ACC112 (cell line): ENCODE measurements around the gene NRG2.

Source experiments
- H2AFZ ChIP-seq: fragments of 200-600 bp; sonication (generic); one replicate; pipeline ENCODE4 v1.6.0; 2017; ENCODE audit warnings: antibody characterized with exemption, low read length; ENCODE audit not compliant: unreplicated experiment
- H3K27ac ChIP-seq: fragments of 200-600 bp; sonication (generic); 2 replicates; pipeline ENCODE4 v1.5.1; 2014; ENCODE audit warnings: low read depth, mild to moderate bottlenecking, antibody characterized with exemption, low read length, moderate library complexity
- H3K27me3 ChIP-seq: fragments of 200-600 bp; sonication (generic); 2 replicates; pipeline ENCODE4 v1.6.1; 2014; ENCODE audit warnings: mild to moderate bottlenecking, antibody characterized with exemption, low read length, moderate library complexity, mixed read lengths; ENCODE audit not compliant: insufficient read depth
- H3K36me3 ChIP-seq: fragments of 200-600 bp; sonication (generic); 2 replicates; pipeline ENCODE4 v1.6.1; 2016; ENCODE audit warnings: mild to moderate bottlenecking, antibody characterized with exemption, low read length, moderate library complexity, mixed read lengths; ENCODE audit not compliant: insufficient read depth
- H3K4me1 ChIP-seq: fragments of 200-600 bp; sonication (generic); one replicate; pipeline ENCODE4 v1.6.1; 2016; ENCODE audit warnings: low read length, mixed read lengths; ENCODE audit not compliant: insufficient read depth, unreplicated experiment, control insufficient read depth
- H3K4me3 ChIP-seq: fragments of 200-600 bp; sonication (generic); 2 replicates; pipeline ENCODE4 v1.5.1; 2014; ENCODE audit warnings: mild to moderate bottlenecking, low read depth, low read length
- H3K79me2 ChIP-seq: fragments of 200-600 bp; sonication (generic); one replicate; pipeline ENCODE4 v1.6.0; 2016; ENCODE audit warnings: low read length; ENCODE audit not compliant: control insufficient read depth, unreplicated experiment, insufficient read depth

The NRG2 gene

GRCh38 chr5:140041492-140042392 lies 1.4 kb downstream of the NRG2 start:
- Histone ChIP-seq H3K79me2 (no peaks in the 10 kb centered on the region), H3K4me1 (peaks cover 26% of the 10 kb centered on the region), H3K27ac (no peak overlapping the region), H3K27me3 (no peaks in the 10 kb centered on the region), H2AFZ (peak overlapping the region; percentile 44), H3K4me3 (peak overlapping the region; percentile 84), H3K36me3 (no peaks in the 10 kb centered on the region)

DNA sequence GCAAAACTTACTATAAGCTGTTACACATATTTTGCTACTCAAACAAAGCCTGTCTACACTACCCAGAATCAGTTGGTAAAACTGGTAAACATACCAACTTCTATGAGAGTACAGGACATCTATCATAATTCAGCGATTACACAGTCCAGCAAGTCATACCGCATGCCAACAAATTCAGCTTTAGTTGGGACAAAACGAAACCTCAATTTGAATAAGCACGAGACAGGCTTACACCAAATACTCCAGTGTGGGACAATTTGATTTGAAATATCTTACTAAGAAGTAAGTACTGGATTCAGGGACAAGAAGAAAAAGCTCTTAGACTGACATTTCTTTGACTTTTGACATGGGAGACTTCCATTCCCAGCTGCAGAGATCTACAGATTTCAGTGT lies 2.0 kb downstream of the NRG2 start:
- H3K4me1 ChIP-seq: peaks cover 26% of the 10 kb centered on the region
- H3K79me2 ChIP-seq: no peaks in the 10 kb centered on the region
- no peaks in the 10 kb centered on the region for H3K36me3 ChIP-seq
- no peaks in the 10 kb centered on the region for H3K27me3 ChIP-seq
- H3K27ac ChIP-seq: peak overlapping the region; percentile 8; the same call in 1 of the 2 replicates
- H3K4me3 ChIP-seq: peak overlapping the region; percentile 84; the same call in 1 of the 2 replicates
- peak overlapping the region; percentile 61 for H2AFZ ChIP-seq

GRCh38 chr5:140040358-140040757 lies 2.7 kb downstream of the NRG2 start:
- no peak overlapping the region for H2AFZ ChIP-seq

DNA sequence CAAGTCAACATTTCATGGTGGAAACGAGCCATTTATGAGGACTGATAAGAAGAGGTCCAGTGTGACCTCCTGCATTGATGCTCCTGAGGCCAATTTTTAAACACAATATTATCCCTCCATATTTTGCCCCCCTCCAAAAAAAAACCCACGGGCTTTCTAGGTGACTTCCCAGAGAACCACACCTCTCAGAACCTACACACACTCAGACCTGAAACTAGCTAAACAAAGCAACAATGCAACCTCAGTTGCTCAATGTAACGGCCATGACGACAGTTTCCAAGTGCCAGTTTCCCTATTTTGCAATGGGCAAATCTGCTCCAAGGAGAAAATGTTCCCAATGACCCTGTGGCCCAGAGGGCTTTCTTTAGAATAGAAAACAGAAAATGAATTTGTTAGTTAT lies 3.5 kb downstream of the NRG2 start:
- H3K79me2 ChIP-seq: no peaks in the 10 kb centered on the region
- no peaks in the 10 kb centered on the region for H3K27me3 ChIP-seq
- peak overlapping the region; percentile 99 for H2AFZ ChIP-seq
- peak overlapping the region; percentile 49; the same call in 1 of the 2 replicates for H3K27ac ChIP-seq
- peaks cover 26% of the 10 kb centered on the region for H3K4me1 ChIP-seq
- peak overlapping the region; percentile 75 for H3K4me3 ChIP-seq
- H3K36me3 ChIP-seq: no peaks in the 10 kb centered on the region

More at GRCh38 chr5:140040358-140040757, 2.7 kb downstream of the NRG2 start:
- Histone ChIP-seq H3K4me1 (peaks cover 26% of the 10 kb centered on the region), H3K79me2 (no peaks in the 10 kb centered on the region), H3K27ac (no peak overlapping the region), H3K4me3 (no peak overlapping the region), H3K36me3 (no peaks in the 10 kb centered on the region), H3K27me3 (no peaks in the 10 kb centered on the region)

- H2AFZ ChIP-seq: peak overlapping the region; percentile 99
- no peaks in the 10 kb centered on the region for H3K27me3 ChIP-seq
- H3K79me2 ChIP-seq: no peaks in the 10 kb centered on the region
- H3K4me1 ChIP-seq: peaks cover 26% of the 10 kb centered on the region
- H3K4me3 ChIP-seq: peak overlapping the region; percentile 75
- peak overlapping the region; percentile 49 for H3K27ac ChIP-seq
- H3K36me3 ChIP-seq: no peaks in the 10 kb centered on the region
Measured at GRCh38 chr5:140038373-140038957, 4.6 kb downstream of the NRG2 start.

DNA sequence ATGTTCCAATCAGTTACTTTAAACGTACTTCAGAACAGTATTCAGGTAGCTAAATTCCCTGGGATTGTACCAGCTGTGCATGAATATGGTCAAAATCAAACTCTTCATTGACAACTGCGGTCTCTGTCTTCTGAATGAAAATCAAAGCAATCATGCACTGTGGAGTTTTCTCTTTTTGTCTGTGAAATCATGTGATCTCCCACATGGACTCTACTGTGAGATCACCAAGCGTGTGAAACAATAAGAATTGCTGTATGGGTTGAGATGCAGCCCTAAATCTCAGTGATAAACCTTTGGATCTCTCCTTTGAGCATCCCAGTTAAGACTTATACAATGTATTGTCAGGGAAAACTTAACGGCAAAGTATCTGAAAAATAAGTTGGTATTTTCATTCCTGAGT lies 6.1 kb downstream of the NRG2 start:
- Histone ChIP-seq H3K4me1 (peaks cover 26% of the 10 kb centered on the region), H3K4me3 (no peak overlapping the region), H3K27ac (no peak overlapping the region), H2AFZ (no peak overlapping the region), H3K27me3 (no peaks in the 10 kb centered on the region), H3K79me2 (no peaks in the 10 kb centered on the region), H3K36me3 (no peaks in the 10 kb centered on the region)

DNA sequence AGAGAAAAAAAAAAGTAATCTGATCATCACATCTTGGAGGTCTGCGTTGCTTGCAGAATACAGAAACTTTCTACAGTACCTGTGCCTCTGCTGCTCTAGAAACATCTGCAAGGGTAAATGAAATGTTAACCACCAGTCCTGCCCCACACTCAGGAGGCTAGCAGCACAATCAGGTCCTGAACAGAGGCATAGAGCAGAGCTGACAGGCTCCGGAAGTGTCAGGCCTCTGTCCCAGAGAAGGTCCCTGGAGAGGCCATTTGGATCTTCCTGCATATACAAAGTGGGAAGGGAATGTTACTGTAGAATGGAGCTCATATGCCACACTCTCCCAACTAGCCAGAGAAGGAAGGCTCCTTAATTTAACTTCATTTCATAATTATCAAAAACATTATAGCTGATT lies 7.2 kb downstream of the NRG2 start:
- Histone ChIP-seq H3K4me3 (no peak overlapping the region), H3K36me3 (no peaks in the 10 kb centered on the region), H3K4me1 (peaks cover 24% of the 10 kb centered on the region), H3K27me3 (no peaks in the 10 kb centered on the region), H3K27ac (no peak overlapping the region), H3K79me2 (no peaks in the 10 kb centered on the region), H2AFZ (no peak overlapping the region)

GRCh38 chr5:140033037-140033760 lies 9.9 kb downstream of the NRG2 start:
- H3K36me3 ChIP-seq: no peaks in the 10 kb centered on the region
- H3K79me2 ChIP-seq: no peaks in the 10 kb centered on the region
- H3K27me3 ChIP-seq: 0 out of 2 replicates have a peak, but pooled peaks cover 6% of the 10 kb centered on the region
- H2AFZ ChIP-seq: no peak overlapping the region
- H3K27ac ChIP-seq: no peak overlapping the region
- H3K4me3 ChIP-seq: no peak overlapping the region
- peaks cover 2% of the 10 kb centered on the region for H3K4me1 ChIP-seq

DNA sequence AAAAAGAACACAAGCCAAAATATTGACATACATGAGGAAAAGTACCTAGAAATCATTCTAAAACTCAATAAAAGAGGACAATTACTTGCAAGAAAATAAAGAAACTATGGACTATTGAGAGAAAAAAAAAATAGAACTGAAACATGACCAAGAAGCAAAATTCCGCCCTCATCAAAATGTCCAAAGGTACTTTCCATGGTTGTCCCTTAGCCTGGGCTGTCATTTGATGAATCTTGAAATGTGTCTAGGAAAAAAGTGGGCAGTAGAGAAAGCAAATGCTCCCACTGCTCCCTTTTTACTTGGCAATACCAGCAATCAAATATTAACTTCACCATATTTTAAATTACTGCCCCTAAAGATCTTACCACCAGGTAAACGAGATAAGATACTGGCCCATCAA lies 10.8 kb downstream of the NRG2 start:
- no peaks in the 10 kb centered on the region for H3K36me3 ChIP-seq
- no peak overlapping the region for H2AFZ ChIP-seq
- no peaks in the 10 kb centered on the region for H3K4me1 ChIP-seq
- H3K27ac ChIP-seq: no peak overlapping the region
- 0 out of 2 replicates have a peak, but pooled peaks cover 6% of the 10 kb centered on the region for H3K27me3 ChIP-seq
- H3K79me2 ChIP-seq: no peaks in the 10 kb centered on the region
- no peak overlapping the region for H3K4me3 ChIP-seq

- no peaks in the 10 kb centered on the region for H3K79me2 ChIP-seq
- 0 out of 2 replicates have a peak, but pooled peaks cover 12% of the 10 kb centered on the region for H3K27me3 ChIP-seq
- no peak overlapping the region for H2AFZ ChIP-seq
- H3K36me3 ChIP-seq: no peaks in the 10 kb centered on the region
- no peak overlapping the region for H3K4me3 ChIP-seq
- H3K27ac ChIP-seq: no peak overlapping the region
- no peaks in the 10 kb centered on the region for H3K4me1 ChIP-seq
Measured at GRCh38 chr5:140027807-140028206, 15.3 kb downstream of the NRG2 start.
